ENCODE measurements around the gene SEC23A.
"Not testable (repeated sequence)": the region's sequence is repeated elsewhere in the genome, so short reads cannot be mapped to it uniquely, and the experiment has no call there.

SEC23A gene

DNA sequence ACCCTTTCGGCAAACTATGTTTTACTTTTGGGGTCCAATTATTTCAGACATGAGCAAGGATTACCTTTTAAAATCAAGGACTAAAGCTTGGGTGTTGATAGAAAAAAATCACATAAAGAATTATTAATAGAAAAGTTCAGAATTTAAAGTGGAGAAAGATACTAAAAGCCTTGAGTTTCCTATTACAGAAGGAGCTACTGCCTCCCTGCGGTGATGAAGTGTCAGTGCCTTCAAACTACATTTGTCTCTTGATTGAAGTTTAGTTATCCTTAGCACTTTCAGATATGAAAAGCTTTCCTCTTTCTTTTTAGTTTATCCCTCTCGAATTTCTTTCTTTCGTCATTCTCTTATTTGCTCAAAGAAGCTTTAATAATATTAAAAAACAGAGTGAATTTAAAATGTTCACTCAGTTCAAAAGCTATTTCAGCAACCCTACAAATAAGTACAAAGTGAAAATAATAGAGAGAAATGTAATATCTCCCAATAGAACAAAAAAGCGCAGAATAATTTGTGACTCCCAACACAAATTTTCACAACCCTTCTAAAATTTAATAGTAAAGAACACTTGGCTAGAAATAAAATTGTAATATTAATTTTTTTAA, 87.6 kb downstream of the SEC23A start:
- Histone ChIP-seq H3K27ac (no peak overlapping the region), H3K4me3 (no peak overlapping the region)
- DNase-seq (ENCODE audit: low spot score) = no peak
- TF ChIP-seq, protein P1, sequence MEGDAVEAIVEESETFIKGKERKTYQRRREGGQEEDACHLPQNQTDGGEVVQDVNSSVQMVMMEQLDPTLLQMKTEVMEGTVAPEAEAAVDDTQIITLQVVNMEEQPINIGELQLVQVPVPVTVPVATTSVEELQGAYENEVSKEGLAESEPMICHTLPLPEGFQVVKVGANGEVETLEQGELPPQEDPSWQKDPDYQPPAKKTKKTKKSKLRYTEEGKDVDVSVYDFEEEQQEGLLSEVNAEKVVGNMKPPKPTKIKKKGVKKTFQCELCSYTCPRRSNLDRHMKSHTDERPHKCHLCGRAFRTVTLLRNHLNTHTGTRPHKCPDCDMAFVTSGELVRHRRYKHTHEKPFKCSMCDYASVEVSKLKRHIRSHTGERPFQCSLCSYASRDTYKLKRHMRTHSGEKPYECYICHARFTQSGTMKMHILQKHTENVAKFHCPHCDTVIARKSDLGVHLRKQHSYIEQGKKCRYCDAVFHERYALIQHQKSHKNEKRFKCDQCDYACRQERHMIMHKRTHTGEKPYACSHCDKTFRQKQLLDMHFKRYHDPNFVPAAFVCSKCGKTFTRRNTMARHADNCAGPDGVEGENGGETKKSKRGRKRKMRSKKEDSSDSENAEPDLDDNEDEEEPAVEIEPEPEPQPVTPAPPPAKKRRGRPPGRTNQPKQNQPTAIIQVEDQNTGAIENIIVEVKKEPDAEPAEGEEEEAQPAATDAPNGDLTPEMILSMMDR (IDR thresholded peaks at IDR 0.05) = peak; percentile 67

DNA sequence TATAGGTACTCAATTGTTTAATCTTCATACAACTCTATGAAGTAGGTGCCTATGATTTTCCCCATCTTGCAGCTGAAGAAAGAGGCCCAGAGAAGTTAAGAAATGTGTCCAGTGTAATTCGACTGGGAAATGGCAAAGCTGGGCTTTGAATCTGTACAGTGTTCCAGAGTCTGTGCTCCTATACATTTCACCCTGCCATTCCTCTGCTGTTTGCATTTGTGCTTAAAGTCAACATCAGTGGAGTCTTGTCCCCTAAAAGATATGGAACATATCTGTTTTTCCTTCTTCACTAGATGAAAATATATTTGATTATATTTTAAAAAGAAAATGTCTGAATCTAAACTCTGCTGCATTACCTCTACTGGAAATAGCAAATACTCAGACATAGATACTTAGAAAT, 88.6 kb downstream of the SEC23A start:
- Histone ChIP-seq H3K4me3 (no peak overlapping the region), H3K27ac (no peak overlapping the region)
- TF ChIP-seq, protein P1 (IDR thresholded peaks at IDR 0.05) = no peak
- DNase-seq (ENCODE audit: low spot score) = no peak

DNA sequence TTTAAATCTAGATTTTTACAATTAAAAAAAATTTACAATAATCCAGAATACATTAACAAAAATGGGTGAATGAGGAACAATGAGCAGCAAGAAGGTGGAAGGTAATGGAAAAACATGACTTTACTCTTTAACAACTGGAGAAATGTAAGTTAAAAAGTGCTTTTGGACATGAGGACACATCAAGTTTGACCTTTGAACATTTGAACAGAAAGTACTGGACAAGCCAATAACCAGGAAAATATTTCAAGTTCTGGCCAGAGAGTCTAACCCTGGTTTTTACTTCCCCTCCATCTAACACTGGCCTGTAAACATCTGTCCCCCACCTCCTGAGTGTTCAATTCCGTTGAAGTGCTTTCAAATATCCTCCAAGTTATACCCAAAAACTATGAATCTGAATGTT, 94.1 kb downstream of the SEC23A start:
- DNase-seq (ENCODE audit: low spot score); H3K27ac ChIP-seq; H3K4me3 ChIP-seq: not testable (repeated sequence)

DNA sequence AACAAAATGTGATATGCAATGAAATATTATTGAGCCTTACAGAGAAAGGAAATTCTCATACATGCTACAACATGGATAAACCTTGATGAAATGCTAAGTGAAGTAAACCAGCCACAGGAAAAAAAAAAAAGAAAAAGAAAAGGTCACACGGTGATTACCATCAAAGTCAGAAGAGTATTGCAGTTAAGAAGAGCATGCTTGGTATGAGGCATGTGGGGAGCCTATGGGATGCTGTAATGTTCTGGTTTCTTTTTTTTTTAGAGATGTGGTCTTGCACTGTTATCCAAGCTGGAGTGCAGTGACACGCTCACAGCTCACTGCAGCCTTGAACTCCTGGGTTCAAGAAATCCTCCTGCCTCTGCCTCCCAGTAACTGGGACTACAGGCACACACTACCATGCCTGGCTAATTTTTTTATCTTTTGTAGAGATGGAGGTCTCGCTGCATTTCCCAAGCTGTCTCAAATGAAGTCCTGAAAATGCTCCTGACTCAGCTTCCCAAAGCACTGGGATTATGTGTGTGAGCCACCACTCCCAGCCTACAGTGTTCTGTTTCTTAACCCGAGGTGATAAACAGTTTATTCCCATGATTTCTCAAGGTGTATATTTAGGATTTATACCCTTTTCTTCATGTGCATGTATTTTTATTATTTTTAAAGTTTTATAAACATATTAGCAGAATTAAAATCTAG, 96.2 kb downstream of the SEC23A start:
- TF ChIP-seq, protein P1 (IDR thresholded peaks at IDR 0.05) = no peak
- Histone ChIP-seq H3K4me3 (no peak overlapping the region), H3K27ac (no peak overlapping the region)
- DNase-seq (ENCODE audit: low spot score) = no peak

DNA sequence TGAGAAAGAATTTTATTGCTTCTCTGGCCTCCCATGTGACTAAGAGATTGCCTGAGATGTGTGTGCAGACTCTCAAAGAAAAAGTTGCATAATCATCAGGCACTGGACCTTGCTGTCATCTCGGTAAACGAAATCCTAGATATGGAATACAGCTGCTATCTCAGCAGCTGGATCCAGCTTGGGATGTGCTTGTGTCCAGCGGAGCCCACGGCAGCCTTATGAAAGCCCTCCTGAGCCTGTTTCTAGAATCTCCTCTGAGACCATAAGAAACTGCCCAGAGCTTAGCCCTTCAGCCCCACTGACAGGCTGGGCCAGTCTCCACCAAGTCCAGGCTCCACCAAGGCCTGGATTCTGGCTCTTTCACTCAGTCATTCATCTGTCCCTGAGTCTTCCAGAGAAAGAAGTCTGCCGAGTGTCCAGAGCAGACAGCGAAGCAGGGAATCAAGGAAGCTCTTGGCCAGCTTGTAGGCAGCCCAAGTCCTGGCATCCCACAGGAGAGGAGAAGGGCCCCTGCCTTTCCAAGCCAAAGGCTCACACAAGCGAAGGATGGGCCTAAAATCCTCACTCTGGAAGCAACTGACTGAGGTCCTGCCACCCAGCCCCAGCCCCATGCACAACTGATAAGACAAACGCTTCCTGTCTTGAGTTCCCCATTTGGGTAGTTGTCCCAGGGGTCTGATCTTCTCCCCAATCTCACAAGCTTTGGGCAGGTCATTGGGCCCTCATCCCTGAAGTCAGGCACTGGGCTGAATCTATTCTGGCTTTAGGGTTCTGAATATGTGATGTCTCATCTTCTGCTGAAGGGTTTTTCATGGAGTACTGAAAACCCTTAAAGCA, 97.8 kb downstream of the SEC23A start:
- H3K27ac ChIP-seq = no peak overlapping the region
- DNase-seq (ENCODE audit: low spot score) = no peak
- TF ChIP-seq, protein P1 (IDR thresholded peaks at IDR 0.05) = no peak
- no peak overlapping the region for H3K4me3 ChIP-seq

DNA sequence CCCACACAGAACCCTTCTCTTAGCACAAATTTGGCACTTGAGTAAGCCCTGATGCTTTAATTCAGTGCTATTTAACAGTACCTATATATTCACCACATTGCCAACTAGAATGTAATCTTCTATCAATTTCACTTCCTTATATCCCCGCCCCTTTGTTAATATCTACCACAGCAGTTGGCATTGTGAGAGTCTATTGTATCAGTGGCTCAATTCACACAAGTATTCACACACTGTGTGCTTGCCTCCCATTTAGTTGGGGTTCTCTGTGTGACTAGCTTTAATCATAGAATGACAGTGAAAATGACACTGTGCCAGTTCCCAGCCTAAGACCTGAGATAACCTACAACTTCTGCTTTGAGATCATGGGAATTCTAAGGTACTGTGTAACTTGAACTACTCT, 103.1 kb downstream of the SEC23A start:
- Histone ChIP-seq H3K4me3 (no peak overlapping the region), H3K27ac (no peak overlapping the region)
- TF ChIP-seq, protein P1 (IDR thresholded peaks at IDR 0.05) = no peak
- DNase-seq (ENCODE audit: low spot score) = no peak

DNA sequence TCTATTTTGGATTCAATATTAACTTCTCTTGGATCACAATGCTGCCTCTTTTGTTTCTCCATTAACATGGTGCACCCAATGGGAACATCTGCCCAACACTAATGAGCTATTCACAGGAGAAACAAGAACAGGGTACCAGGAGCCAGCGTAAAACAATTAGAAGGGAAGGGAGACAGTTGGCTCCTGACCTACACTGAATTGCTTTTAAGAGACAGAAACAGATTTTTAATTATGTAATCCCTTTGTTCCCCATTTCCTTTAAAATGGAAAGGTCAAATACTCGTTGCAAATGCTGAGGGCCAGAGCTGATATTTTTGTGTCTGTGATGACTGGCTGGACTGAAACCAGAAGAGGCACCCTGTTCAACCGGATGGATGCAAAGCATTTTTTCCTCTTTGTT, 108.3 kb downstream of the SEC23A start:
- DNase-seq (ENCODE audit: low spot score) = no peak
- TF ChIP-seq, protein P1 (IDR thresholded peaks at IDR 0.05) = no peak
- H3K27ac ChIP-seq = no peak overlapping the region
- no peak overlapping the region for H3K4me3 ChIP-seq
